HPDE6-E6E7 (cell line): ENCODE data around the gene CASTOR2.
"Not testable (repeated sequence)": the region's sequence is repeated elsewhere in the genome, so short reads cannot be mapped to it uniquely, and the experiment has no call there.

Experiments used
- DNase-seq: peaks from one replicate; pipeline ENCODE4 v3.0.0; 2011; ENCODE audit warnings: missing footprints; ENCODE audit errors: extremely low spot score

The CASTOR2 gene

DNA sequence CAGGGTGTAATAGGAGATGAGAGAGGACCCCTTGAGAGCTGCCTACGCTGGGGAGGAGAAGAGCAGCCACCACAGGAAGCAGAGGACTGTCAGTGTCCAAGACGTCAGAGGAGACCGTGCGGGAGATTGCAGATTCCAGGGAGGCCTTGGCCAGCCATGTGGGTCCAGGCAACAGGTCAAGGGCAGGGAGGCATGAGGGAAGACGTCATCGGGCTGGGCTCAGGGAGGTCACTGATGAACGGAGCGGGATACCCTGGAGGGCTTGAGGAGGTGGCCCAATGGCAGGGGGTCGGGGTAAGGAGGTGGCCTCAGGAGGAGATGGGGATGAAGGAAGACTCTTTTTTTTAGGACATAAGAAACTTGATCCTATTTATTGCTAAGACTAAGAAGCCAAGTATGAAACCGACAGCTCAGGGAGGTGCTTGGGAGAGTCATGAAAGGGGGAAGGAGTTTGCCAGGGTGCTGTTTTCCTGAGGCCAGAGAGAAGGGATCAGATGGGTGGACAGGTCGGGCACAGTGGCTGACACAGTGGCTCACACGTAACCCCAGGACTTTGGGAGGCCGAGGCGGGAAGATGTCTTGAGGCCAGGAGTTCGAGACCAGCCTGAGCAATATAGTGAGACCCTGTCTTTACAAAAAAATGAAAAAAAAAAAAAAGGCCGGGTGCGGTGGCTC lies 30.5 kb downstream of the CASTOR2 start:
- DNase-seq, result not testable (repeated sequence)

DNA sequence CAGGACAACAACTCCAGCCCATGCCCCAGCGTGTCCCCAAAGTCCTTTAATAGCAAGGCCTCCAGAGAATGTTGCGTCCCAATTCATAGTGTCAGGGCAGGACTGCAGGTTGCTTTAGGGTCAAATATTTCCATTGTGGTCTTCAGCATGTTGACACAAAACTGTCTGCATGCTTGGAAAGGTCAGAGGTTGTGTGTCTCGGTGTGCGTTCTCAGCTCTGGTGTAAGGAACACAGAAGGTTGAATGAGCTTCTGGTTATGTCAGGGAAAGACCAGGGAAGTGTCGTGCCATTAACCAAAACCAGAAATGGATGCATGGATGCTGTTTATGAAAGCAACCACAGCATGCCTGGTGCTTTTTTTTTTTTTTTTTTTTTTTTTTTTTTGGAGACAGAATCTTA lies 31.9 kb downstream of the CASTOR2 start:
- DNase-seq, result not testable (repeated sequence)

DNA sequence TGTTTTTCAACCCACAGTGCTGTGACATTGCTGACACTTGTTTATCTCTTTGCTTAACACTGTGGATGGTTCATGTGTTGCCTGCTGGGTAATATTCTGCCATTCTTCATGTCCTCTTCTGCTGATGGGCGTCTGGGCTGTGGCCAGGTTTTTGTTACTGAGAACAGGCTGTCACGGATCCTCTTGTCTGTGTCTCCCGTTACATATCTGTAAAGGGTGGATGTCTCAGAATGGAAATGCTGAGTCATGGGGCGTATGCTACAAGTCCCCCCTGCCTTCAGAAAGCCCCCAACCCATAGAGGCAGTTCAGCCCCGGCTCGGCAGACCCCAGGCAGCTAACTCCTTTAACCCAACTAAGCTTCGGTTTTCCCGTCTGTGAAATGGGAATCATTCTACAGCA lies 33.3 kb downstream of the CASTOR2 start:
- not testable (repeated sequence) for DNase-seq

DNA sequence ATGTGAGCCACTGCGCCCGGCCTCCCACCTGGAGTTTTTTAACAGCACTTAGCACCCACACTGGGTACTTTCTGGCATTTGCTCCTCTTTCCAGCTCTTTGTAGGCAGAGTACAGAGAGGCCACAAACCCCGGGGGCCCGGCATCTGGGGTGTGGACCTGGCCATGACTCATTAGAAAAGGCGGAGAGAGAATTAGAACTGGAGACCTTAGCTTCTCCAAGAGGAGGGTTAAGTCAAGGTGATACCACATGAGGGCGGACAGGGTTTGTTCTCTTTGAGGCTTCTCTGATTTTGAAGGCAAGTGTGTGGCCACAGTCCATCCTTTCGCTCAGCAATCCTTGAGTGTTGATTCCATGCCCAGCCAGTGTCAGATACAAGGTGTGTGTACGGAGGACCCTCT lies 36.9 kb downstream of the CASTOR2 start:
- DNase-seq, result not testable (repeated sequence)

- DNase-seq, result no peak
Measured at GRCh38 chr7:75010036-75010435, 45.5 kb downstream of the CASTOR2 start.

GRCh38 chr7:75017832-75018231 lies 53.3 kb downstream of the CASTOR2 start:
- DNase-seq, result no peak

GRCh38 chr7:75018570-75019364 lies 54.3 kb downstream of the CASTOR2 start:
- DNase-seq, result no peak

DNA sequence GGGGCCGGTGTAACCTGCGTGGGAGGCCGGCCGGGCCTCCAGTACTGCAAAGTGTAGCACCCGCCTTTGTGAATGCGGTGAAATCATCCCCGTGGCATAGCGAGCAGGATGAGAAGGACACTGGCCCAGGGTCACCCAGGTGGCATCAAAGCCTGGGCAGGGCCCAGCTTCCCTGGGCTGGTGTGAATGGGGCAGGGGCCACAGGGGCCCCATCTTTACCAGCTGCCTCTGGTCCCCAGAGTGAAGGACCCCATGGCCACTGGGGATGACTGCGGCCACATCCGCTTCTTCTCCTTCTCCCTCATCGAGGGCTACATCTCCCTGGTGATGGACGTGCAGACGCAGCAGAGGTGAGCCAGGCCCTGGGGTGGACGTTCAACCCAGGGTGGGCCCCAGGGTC lies 55.3 kb downstream of the CASTOR2 start:
- no peak for DNase-seq

- no peak for DNase-seq
Measured at GRCh38 chr7:75024922-75025321, 60.4 kb downstream of the CASTOR2 start.

DNA sequence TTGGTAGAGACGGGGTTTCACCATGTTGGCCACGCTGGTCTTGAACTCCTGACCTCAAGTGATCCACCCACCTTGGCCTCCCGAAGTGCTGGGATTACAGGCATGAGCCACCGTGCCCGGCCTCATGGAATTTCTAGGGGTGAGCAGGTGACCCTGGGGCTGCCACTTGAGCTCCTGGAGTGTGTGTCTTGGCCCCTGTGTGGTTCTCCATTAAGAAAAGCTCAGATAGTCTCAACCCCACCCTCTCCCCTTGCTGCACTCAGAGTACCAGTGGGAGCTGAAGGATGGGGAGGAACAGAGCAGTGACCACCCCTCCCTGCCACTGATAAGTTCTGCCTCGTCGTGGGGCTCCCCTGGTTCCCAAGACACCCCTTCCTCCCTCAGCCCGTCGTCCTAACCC lies 63.8 kb downstream of the CASTOR2 start:
- no peak for DNase-seq

GRCh38 chr7:75033064-75033463 lies 68.6 kb downstream of the CASTOR2 start:
- no peak for DNase-seq

DNA sequence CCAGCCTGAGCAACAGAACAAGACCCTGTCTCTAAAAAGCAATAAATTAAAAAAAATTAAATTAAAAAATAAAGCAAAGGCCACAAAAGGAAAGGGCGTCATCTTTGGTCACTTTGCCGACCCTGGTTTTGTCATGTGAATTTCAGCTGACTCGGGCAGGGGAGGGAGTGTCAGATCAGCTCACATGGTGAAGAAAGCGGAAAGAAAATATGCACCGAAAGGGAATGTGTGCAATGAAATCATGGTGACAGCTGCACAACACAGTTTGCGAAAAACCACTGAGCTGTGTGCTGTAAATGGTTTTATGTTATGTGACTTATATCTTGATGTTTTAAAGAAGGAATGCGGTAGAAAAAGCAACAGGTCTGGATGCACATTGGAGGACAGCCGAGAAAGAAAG lies 69.3 kb downstream of the CASTOR2 start:
- no peak for DNase-seq

- DNase-seq, result no peak
Measured at GRCh38 chr7:75038508-75038907, 74.0 kb downstream of the CASTOR2 start.

GRCh38 chr7:75039166-75039565 lies 74.7 kb downstream of the CASTOR2 start:
- DNase-seq, result peak; percentile 84

DNA sequence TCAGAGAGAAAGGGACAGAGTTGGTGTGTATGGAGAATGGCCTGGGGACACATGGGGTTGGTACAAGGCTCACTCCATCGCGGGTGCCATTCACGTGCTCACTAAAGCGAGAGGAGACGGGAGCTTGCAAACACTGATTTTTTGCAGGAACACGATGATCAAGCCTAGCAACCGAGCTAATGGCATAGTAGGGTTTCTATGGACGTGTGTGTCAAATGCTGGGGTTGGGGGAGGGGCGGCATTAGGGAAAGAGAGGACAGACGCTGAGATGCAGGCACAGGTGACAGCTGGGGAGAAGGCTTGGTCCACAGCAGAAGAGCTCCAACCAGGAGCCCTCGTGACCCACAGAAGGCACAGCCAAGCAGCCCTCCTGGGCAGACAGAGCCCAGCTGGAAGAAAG lies 75.2 kb downstream of the CASTOR2 start:
- no peak for DNase-seq

DNA sequence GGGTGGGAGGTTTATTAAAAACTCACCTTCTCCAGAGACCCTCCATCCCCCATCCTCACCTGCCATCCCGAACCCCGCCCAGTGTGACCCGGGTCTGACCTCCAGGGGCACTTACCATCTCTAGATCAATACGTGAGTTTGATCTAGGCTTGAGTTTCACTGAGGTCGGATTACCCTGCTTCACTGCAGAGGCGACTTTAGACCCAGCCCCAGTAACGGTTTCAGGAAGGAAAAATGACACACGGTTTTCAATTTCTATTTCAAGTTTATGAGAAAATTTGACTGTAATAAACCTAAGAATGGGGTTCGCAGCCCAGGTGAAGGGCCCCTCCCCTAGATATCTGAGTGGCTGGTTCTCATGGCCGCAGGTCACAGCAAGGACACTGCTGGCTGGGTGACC lies 76.0 kb downstream of the CASTOR2 start:
- DNase-seq, result no peak

- DNase-seq, result no peak
Measured at GRCh38 chr7:75042286-75042685, 77.8 kb downstream of the CASTOR2 start.

DNA sequence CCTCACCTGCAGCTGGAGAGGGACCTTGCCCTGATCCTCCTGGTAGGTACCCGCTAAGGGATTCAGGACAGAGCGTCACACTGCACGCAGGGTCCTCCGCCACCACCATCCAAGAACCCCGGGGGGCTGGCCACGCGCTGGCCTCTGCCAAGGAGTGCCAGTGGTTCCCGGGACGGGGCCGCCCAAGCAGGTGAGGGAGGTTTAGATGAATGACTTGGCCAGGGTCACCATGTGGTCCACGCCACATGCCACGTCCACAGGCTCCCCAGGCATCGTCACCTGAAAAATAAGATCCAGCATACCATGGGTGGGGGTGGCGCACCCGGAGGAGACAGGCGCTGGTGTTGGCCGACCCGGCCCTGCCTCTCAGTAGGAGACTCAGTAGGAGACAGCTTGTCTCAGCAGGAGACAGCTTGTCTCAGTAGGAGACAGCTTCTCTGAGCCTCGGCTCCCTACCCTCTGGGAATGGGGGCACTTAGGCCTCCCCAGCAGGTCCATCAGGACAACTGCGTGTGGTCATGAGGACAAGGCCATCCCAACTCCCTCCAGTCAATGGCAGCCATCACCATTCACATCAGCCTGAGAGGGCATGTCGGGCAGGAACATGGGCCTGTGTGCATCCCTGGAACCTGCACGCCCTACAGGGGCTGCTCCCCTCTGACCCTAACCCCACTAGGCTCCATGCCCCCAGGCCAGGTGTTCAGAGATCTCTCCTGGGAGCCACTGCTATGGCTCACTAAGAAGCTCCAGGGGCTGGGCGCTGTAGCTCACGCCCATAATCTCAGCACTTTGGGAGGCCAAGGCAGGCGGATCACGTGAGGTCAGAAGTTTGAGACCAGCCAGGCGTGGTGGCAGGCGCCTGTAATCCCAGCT lies 78.6 kb downstream of the CASTOR2 start:
- DNase-seq, result no peak

DNA sequence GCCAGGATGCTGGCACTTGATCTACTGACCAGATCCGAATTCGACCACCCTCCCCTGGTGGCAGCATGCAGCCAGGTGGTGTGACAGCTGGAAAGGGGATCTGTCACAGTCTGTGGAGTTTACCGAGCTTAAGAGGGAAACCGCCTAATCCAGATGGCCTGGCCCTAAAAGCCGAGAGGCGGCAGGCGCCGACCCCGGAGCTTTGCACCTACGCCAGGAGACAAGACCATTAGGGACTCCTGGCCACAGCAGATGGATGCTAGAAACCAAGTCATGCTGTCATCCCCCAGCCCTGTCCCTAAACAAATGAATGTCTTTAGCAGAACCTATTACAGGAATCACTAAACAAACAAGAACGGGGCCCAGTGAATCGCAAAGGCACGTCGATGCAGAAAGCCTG lies 81.4 kb downstream of the CASTOR2 start:
- DNase-seq, result no peak

GRCh38 chr7:75048435-75049379 lies 84.2 kb downstream of the CASTOR2 start:
- no peak for DNase-seq

- no peak for DNase-seq
Measured at GRCh38 chr7:75049817-75050216, 85.3 kb downstream of the CASTOR2 start.
